ENCODE results near the gene SFI1.

GRCh38 chr22:31537019-31537535 lies 40.7 kb downstream of the SFI1 start:
- TF ChIP-seq CTCF (IDR thresholded peaks at IDR 0.05) (no peak), POLR2A (IDR thresholded peaks at IDR 0.05) (no peak)

Data from heart left ventricle (tissue), 13 donors.